ENCODE data around the gene PTPRG. TPM values are rescaled to one million over a fixed set of nuclear protein-coding genes. Genes with fewer than 3 reads are reported as not detected.

The PTPRG gene
- total RNA-seq, 1 experiment from 2014 or later, result 0.74 TPM

DNA sequence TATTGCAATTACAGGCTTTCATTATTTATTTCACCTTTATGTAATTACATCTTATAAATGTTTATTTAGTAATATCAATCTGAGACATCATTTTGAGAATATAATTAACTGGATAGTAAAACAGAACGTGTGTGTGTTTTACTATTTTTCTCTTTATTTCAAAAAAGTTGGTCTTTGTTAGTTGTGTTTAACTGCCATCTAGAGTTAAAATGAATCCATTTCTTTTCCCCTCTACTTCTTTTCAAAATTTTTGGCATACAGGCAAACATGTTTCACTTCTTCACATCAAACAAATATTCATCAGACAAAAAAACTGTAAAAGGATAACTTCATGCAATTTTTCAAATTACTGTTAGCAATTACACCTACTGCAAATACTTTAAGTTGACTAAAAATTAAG is 750.8 kb downstream of the PTPRG start:
- ChIA-PET POLR2A (no interaction called here), CTCF (no interaction called here)
- intact Hi-C loops (cut with micrococcal nuclease; ENCODE audit: unreplicated experiment), result no loop called here

DNA sequence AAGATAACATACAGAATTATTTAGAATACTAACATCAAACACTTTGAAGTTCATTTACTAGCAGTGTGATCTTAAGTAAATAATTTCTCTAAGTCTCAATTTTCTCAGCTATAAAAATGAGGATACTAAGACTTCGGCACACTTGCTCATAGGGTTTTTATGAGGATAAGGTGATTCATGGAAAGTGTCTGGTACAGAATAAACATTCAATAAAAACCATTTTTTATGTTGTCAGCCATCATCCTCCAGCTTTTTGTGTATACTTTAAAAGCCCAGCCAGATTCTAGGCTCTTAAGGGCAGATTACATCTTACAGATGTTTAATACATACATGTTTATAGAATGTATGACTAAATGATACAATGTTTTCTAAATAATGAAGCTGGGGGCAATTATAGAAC is 755.2 kb downstream of the PTPRG start:
- intact Hi-C loops (cut with micrococcal nuclease; ENCODE audit: unreplicated experiment), result no loop called here
- no peaks in the 10 kb centered on the region for H3K4me1 ChIP-seq (ENCODE audit: control insufficient read depth, insufficient read depth, low read length)
- no peaks in the 10 kb centered on the region for H3K27me3 ChIP-seq (ENCODE audit: control insufficient read depth, insufficient read depth, low read length)
- BruUV-seq (replicated peaks), result no TSS peak
- peaks cover 1% of the 10 kb centered on the region; the same call in 1 of the 2 replicates for H3K36me3 ChIP-seq (ENCODE audit: control insufficient read depth, insufficient read depth, low read length)
- no peaks in the 10 kb centered on the region for H3K9me3 ChIP-seq (ENCODE audit: control insufficient read depth, insufficient read depth, low read depth, low read length)
- ChIA-PET CTCF (no interaction called here), POLR2A (no interaction called here)
- DNase-seq (ENCODE audit: low read depth, low spot score) (no peak), ATAC-seq (no peak)
- TF ChIP-seq TCF7L2 (IDR thresholded peaks at IDR 0.05; ENCODE audit: low read depth, low read length) (no peak), SIN3A (IDR thresholded peaks at IDR 0.05; ENCODE audit: borderline replicate concordance, insufficient read depth, low read depth, low read length) (no peak), POLR2AphosphoS5 (IDR thresholded peaks at IDR 0.05; ENCODE audit: low read depth, low read length) (no peak)
- TF ChIP-seq, protein P1, sequence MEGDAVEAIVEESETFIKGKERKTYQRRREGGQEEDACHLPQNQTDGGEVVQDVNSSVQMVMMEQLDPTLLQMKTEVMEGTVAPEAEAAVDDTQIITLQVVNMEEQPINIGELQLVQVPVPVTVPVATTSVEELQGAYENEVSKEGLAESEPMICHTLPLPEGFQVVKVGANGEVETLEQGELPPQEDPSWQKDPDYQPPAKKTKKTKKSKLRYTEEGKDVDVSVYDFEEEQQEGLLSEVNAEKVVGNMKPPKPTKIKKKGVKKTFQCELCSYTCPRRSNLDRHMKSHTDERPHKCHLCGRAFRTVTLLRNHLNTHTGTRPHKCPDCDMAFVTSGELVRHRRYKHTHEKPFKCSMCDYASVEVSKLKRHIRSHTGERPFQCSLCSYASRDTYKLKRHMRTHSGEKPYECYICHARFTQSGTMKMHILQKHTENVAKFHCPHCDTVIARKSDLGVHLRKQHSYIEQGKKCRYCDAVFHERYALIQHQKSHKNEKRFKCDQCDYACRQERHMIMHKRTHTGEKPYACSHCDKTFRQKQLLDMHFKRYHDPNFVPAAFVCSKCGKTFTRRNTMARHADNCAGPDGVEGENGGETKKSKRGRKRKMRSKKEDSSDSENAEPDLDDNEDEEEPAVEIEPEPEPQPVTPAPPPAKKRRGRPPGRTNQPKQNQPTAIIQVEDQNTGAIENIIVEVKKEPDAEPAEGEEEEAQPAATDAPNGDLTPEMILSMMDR (IDR thresholded peaks at IDR 0.05), result no peak
- H3K4me3 ChIP-seq (ENCODE audit: low read depth in 2 of 2, low read length in 2 of 2), result no peak overlapping the region
- in situ Hi-C loops (cut with HindIII; ENCODE audit: low pct_unique_long_range_greater_than_20kb, low sequenced_read_pairs), result no loop called here
- no peak overlapping the region for H3K27ac ChIP-seq (ENCODE audit: low read length)

More for the DNA sequence above, 750.8 kb downstream of the PTPRG start:
- no peak overlapping the region for H3K4me3 ChIP-seq (ENCODE audit: low read depth in 2 of 2, low read length in 2 of 2)
- no TSS peak for BruUV-seq (replicated peaks)
- H3K4me1 ChIP-seq (ENCODE audit: control insufficient read depth, insufficient read depth, low read length), result no peaks in the 10 kb centered on the region
- H3K27ac ChIP-seq (ENCODE audit: low read length), result no peak overlapping the region
- TF ChIP-seq TCF7L2 (IDR thresholded peaks at IDR 0.05; ENCODE audit: low read depth, low read length) (no peak), POLR2AphosphoS5 (IDR thresholded peaks at IDR 0.05; ENCODE audit: low read depth, low read length) (no peak), SIN3A (IDR thresholded peaks at IDR 0.05; ENCODE audit: borderline replicate concordance, insufficient read depth, low read depth, low read length) (no peak)
- TF ChIP-seq, protein P1 (IDR thresholded peaks at IDR 0.05), result no peak
- TF ChIP-seq, protein P2, sequence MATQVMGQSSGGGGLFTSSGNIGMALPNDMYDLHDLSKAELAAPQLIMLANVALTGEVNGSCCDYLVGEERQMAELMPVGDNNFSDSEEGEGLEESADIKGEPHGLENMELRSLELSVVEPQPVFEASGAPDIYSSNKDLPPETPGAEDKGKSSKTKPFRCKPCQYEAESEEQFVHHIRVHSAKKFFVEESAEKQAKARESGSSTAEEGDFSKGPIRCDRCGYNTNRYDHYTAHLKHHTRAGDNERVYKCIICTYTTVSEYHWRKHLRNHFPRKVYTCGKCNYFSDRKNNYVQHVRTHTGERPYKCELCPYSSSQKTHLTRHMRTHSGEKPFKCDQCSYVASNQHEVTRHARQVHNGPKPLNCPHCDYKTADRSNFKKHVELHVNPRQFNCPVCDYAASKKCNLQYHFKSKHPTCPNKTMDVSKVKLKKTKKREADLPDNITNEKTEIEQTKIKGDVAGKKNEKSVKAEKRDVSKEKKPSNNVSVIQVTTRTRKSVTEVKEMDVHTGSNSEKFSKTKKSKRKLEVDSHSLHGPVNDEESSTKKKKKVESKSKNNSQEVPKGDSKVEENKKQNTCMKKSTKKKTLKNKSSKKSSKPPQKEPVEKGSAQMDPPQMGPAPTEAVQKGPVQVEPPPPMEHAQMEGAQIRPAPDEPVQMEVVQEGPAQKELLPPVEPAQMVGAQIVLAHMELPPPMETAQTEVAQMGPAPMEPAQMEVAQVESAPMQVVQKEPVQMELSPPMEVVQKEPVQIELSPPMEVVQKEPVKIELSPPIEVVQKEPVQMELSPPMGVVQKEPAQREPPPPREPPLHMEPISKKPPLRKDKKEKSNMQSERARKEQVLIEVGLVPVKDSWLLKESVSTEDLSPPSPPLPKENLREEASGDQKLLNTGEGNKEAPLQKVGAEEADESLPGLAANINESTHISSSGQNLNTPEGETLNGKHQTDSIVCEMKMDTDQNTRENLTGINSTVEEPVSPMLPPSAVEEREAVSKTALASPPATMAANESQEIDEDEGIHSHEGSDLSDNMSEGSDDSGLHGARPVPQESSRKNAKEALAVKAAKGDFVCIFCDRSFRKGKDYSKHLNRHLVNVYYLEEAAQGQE (IDR thresholded peaks at IDR 0.05; ENCODE audit: insufficient read depth in 1 of 2, low read depth in 2 of 2, low read length in 1 of 2), result no peak
- ATAC-seq, result no peak
- H3K36me3 ChIP-seq (ENCODE audit: control insufficient read depth, insufficient read depth, low read length), result no peaks in the 10 kb centered on the region
- in situ Hi-C loops (cut with HindIII; ENCODE audit: low pct_unique_long_range_greater_than_20kb, low sequenced_read_pairs), result no loop called here
- no peak for DNase-seq (ENCODE audit: low read depth, low spot score)
- no peaks in the 10 kb centered on the region for H3K27me3 ChIP-seq (ENCODE audit: control insufficient read depth, insufficient read depth, low read length)
- H3K9me3 ChIP-seq (ENCODE audit: control insufficient read depth, insufficient read depth, low read depth, low read length), result no peaks in the 10 kb centered on the region

Measured in Panc1 (cell line).